ENCODE measurements around the gene ASPSCR1.

The ASPSCR1 gene

DNA sequence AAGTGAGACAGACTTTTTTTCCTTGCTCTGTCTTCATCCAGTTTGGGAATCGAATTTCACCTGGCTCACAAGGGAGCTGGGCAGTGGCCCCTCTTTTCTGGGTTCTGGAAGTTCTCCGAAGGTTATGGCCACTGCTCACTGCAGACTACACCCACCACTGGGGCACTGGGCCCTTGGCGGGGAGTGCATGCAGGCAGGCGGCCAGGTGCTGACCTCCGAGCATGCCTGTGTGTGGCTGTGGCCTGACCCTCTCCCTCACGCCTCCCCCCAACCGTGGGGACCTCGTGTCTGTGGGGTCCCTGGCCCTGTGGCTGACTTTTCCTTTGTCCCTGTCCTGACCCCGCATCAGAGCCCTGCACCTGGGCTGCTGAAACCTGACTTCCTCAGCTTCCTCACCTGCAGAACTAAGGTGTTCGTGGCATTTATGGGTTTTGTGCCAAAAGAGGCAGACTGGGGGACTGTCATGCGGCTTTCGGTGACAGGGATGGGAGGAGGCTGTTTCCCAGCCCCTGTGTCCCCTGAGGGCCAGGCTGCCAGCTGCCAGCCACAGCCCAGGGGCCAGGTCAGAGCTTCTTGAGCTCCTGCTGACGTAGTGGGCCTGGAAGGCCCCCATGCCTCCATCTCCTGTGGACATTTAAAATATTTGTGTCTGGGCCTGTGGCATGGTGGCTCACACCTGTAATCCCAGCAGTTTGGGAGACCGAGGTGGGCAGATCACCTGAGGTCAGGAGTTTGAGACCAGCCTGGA lies 21.4 kb downstream of the ASPSCR1 start:
- no peak overlapping the region for H3K27ac ChIP-seq
- TF ChIP-seq CTCF (conservative IDR thresholded peaks at IDR 0.05) = no peak

DNA sequence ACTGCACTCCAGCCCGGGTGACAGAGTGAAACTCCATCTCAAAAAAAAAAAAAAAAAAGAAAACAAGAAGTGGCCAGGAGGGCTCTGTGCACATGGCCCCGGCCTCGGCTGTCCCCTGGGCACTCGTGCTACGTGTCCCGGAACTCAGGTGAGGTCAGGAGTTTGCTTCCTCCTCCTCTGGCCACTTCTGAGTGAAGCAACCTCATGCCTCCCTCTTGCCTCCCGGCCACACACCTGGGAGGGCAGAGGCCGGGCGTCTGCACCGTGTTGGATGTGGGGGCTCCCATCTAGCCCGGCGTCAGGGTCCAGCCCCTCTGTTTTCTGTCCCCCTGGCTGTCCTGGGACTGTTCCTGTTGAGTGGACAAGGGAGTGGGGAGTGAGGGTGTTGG lies 22.2 kb downstream of the ASPSCR1 start:
- no peak overlapping the region for H3K27ac ChIP-seq
- no peak for TF ChIP-seq CTCF (conservative IDR thresholded peaks at IDR 0.05)

DNA sequence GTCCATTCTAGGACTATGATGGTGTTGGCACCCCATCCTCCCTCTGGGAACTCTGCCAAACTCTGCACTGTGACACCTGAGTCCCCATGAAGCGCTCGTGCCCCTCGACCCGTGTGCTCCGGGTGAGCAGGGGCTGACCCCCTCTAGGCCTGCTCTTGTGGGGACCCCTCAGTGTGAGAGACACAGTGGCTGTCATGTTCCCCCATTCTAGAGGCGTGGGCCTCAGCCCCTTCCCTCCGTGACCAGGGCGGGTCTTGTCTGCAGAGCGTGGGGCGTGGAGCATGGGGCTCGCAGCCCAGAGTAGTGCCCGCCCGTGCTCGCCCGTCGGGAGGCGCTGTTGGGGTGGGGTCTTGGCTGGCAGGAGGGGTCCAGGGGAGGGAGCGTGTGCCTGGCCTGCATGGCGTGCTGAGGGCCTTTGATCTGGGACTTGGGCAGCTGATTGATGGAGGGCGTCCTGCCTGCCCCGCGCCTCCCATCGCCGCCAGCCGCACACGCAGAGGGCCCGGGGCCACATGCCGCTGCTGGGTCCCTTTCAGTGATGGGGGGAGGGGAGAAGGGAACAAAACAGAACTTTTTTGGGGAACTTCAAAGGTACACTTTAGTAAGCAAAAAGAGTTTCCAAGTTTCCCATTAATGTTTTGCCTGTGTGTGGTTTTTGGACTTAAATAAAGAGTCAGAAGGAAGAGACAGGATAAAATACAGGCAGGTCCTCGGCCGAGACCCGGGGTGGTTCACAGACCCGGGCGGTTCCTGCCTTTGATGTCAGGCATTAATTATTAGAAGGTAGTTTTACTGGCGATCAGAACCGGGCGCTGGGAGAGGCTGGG lies 22.8 kb downstream of the ASPSCR1 start:
- no peak overlapping the region for H3K27ac ChIP-seq
- no peak for TF ChIP-seq CTCF (conservative IDR thresholded peaks at IDR 0.05)

GRCh38 chr17:82000803-82001570 lies 23.6 kb downstream of the ASPSCR1 start:
- TF ChIP-seq CTCF (conservative IDR thresholded peaks at IDR 0.05) = no peak
- H3K27ac ChIP-seq = no peak overlapping the region

DNA sequence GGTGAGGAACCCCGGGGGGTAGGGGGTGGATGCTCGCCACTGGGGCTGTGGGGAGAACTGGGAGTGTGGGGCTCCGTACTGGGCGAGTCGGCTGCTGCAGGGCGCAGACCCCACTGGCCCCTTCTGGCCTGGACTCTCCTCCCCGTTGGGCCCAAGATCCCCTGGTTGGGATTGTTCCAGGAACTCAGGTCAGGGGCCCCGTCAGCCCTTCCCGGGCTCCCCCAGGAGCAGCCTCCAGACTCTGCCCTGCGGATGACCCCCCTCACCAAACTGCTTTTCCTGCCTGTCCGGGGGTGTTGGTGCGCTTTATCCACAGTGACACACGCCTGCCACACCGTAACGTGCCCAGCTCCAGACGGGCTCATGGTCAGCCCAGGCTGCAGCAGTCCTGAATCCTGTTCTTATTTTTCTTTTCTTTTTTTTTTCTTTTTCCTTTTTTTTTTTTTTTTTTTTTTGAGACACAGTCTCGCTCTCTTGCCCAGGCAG lies 24.2 kb downstream of the ASPSCR1 start:
- no peak overlapping the region for H3K27ac ChIP-seq
- no peak for TF ChIP-seq CTCF (conservative IDR thresholded peaks at IDR 0.05)

GRCh38 chr17:82003411-82004381 lies 26.3 kb downstream of the ASPSCR1 start:
- H3K27ac ChIP-seq = no peak overlapping the region
- TF ChIP-seq CTCF (conservative IDR thresholded peaks at IDR 0.05) = no peak
